CD8-positive, alpha-beta memory T cell (primary cell): ENCODE results near the gene PANX2. TPM values are rescaled to one million over a fixed set of nuclear protein-coding genes. Genes with fewer than 3 reads are reported as not detected.

Experiments used
- CTCF ChIA-PET: fragments of 350-600 bp; sonication (Branson Sonifier 250); formaldehyde crosslinking; loops from one replicate; lab custom pipeline; 2021; ENCODE audit warnings: antibody characterized with exemption; lab: Charles Lee
- POLR2A ChIA-PET: fragments of 350-600 bp; sonication (Branson Sonifier 250); formaldehyde crosslinking; loops from one replicate; lab custom pipeline; 2021; ENCODE audit warnings: antibody characterized with exemption; lab: Charles Lee
- DNase-seq, 5 donors: peaks; one replicate each; pipeline versions ENCODE4 v3.0.0 to v3.0.0-alpha.2; 2020 to 2022; ENCODE audit warnings: mixed read lengths in 1 of 5
- H3K27ac ChIP-seq: one replicate; pipeline ENCODE4 v1.7.0; 2013; ENCODE audit warnings: low read depth, mild to moderate bottlenecking, low read length, moderate library complexity
- H3K27me3 ChIP-seq: 2 replicates; pipeline ENCODE4 v1.7.0; 2013; ENCODE audit warnings: low read length, mild to moderate bottlenecking; ENCODE audit not compliant: insufficient read depth, poor library complexity, severe bottlenecking
- H3K36me3 ChIP-seq: 2 replicates; pipeline ENCODE4 v1.7.0; 2013; ENCODE audit warnings: mild to moderate bottlenecking, low read length, moderate library complexity; ENCODE audit not compliant: insufficient read depth
- H3K4me1 ChIP-seq: 2 replicates; pipeline ENCODE4 v1.7.0; 2013; ENCODE audit warnings: mild to moderate bottlenecking, low read length, moderate library complexity; ENCODE audit not compliant: insufficient read depth
- H3K4me3 ChIP-seq: 2 replicates; pipeline ENCODE4 v1.7.0; 2013; ENCODE audit warnings: mild to moderate bottlenecking, low read length
- H3K9me3 ChIP-seq: 2 replicates; pipeline ENCODE4 v1.7.0; 2013; ENCODE audit warnings: mild to moderate bottlenecking, low read length
- H3K27ac Mint-ChIP-seq, 8 donors: one replicate each; pipeline ENCODE4 v1.8.0; 2020 to 2021; ENCODE audit warnings: mixed read lengths in 8 of 8, mild to moderate bottlenecking in 6 of 8, inconsistent platforms in 3 of 8, moderate library complexity in 3 of 8
- H3K27me3 Mint-ChIP-seq, 2 donors: one replicate each; pipeline ENCODE4 v1.8.0; 2020 to 2021; ENCODE audit warnings: mixed read lengths in 2 of 2, mild to moderate bottlenecking in 1 of 2, moderate library complexity in 1 of 2
- H3K36me3 Mint-ChIP-seq, 3 donors: one replicate each; pipeline ENCODE4 v1.8.0; 2020 to 2021; ENCODE audit warnings: mixed read lengths in 3 of 3, inconsistent platforms in 1 of 3, mild to moderate bottlenecking in 1 of 3
- H3K4me1 Mint-ChIP-seq, 3 donors: one replicate each; pipeline ENCODE4 v1.8.0; 2020 to 2021; ENCODE audit warnings: mixed read lengths in 3 of 3, inconsistent platforms in 1 of 3, mild to moderate bottlenecking in 1 of 3
- H3K4me3 Mint-ChIP-seq, 7 donors: one replicate each; pipeline ENCODE4 v1.8.0; 2020 to 2021; ENCODE audit warnings: mixed read lengths in 7 of 7, mild to moderate bottlenecking in 6 of 7, moderate library complexity in 4 of 7, inconsistent platforms in 2 of 7
- H3K9me3 Mint-ChIP-seq, 5 donors: one replicate each; pipeline ENCODE4 v1.8.0; 2020 to 2022; ENCODE audit warnings: mixed read lengths in 5 of 5, mild to moderate bottlenecking in 3 of 5, moderate library complexity in 2 of 5, inconsistent platforms in 1 of 5
- polyA plus RNA-seq: library from polyadenylated mRNA; unstranded; fragments of 300-500 nt; fragmentation: Illumina TruSeq; gene quantifications from one replicate; pipeline ENCODE4 v1.2.3, GENCODE V29; 2021
- total RNA-seq, 2 experiments: library from RNA; stranded (reverse); gene quantifications; one replicate each; pipeline ENCODE4 v1.2.3, GENCODE V29; 2021

PANX2 gene
- total and polyA plus RNA-seq, 3 experiments from 2014 or later = 1.7 to 1.8 TPM; not detected in 1

GRCh38 chr22:50227579-50228215, 57.2 kb downstream of the PANX2 start:
- Mint-ChIP-seq H3K27ac (no peak overlapping the region), H3K27me3 (no peaks in the 10 kb centered on the region), H3K4me1 (peaks cover 0 to 5% (median 4%) of the 10 kb centered on the region in 3 donors), H3K4me3 (no peak overlapping the region), H3K36me3 (peaks cover 3 to 72% (median 9%) of the 10 kb centered on the region in 3 donors), H3K9me3 (no peaks in the 10 kb centered on the region)
- Histone ChIP-seq H3K9me3 (no peaks in the 10 kb centered on the region), H3K4me1 (no peaks in the 10 kb centered on the region), H3K27ac (no peak overlapping the region), H3K36me3 (peaks cover 31% of the 10 kb centered on the region), H3K27me3 (no peaks in the 10 kb centered on the region), H3K4me3 (no peak overlapping the region)
- DNase-seq = no peak
- ChIA-PET CTCF (interaction anchor here (1.1 to 1.2 kb wide), 2 partner anchors 16 to 79 kb away, joined by 4 read pairs; no protein-coding TSS in a partner anchor), POLR2A (no interaction called here)

- Mint-ChIP-seq H3K4me1 (peaks cover 0 to 5% (median 4%) of the 10 kb centered on the region in 3 donors), H3K36me3 (peaks cover 0 to 72% (median 12%) of the 10 kb centered on the region in 3 donors), H3K27ac (peak overlapping the region in 1 of 8 donors; percentile 36), H3K4me3 (no peak overlapping the region), H3K27me3 (no peaks in the 10 kb centered on the region), H3K9me3 (no peaks in the 10 kb centered on the region)
- Histone ChIP-seq H3K36me3 (peaks cover 25% of the 10 kb centered on the region), H3K4me1 (no peaks in the 10 kb centered on the region), H3K4me3 (no peak overlapping the region), H3K9me3 (no peaks in the 10 kb centered on the region), H3K27me3 (no peaks in the 10 kb centered on the region), H3K27ac (no peak overlapping the region)
- no peak for DNase-seq
- CTCF ChIA-PET = interaction anchor here (1.1 to 1.2 kb wide), 2 partner anchors 15 to 79 kb away, joined by 4 read pairs; no protein-coding TSS in a partner anchor
- POLR2A ChIA-PET = no interaction called here
These were observed 57.8 kb downstream of the PANX2 start for GRCh38 chr22:50228366-50228765.

GRCh38 chr22:50229370-50229769, 58.8 kb downstream of the PANX2 start:
- ChIA-PET POLR2A (no interaction called here), CTCF (interaction anchor here (1.5 kb wide), 1 partner anchor 12 kb away, joined by 6 read pairs; no protein-coding TSS in a partner anchor)
- H3K4me3 ChIP-seq = no peak overlapping the region
- Mint-ChIP-seq H3K9me3 (no peaks in the 10 kb centered on the region), H3K27me3 (no peaks in the 10 kb centered on the region), H3K36me3 (peaks cover 0 to 70% (median 12%) of the 10 kb centered on the region in 3 donors), H3K4me1 (peaks cover 6 to 9% (median 8%) of the 10 kb centered on the region in 3 donors), H3K4me3 (peak overlapping the region in 1 of 7 donors; percentile 28), H3K27ac (no peak overlapping the region)
- no peaks in the 10 kb centered on the region for H3K4me1 ChIP-seq
- no peak for DNase-seq
- H3K27me3 ChIP-seq = no peaks in the 10 kb centered on the region
- peaks cover 17% of the 10 kb centered on the region for H3K36me3 ChIP-seq
- no peaks in the 10 kb centered on the region for H3K9me3 ChIP-seq
- H3K27ac ChIP-seq = no peak overlapping the region

Other genes with a start within 250 kb of the PANX2 start
- gene PIM3, start 210.0 kb upstream of the PANX2 start, total RNA-seq = 100 to 1,000 TPM; 202 to 227 TPM
- gene PIM3, start 210.0 kb upstream of the PANX2 start, polyA plus RNA-seq = 39.3 TPM
- under 1 TPM; 0.20 to 0.29 TPM for gene IL17REL, start 158.0 kb upstream of the PANX2 start, total RNA-seq
- not detected for gene IL17REL, start 158.0 kb upstream of the PANX2 start, polyA plus RNA-seq
- gene TTLL8, start 112.4 kb upstream of the PANX2 start, total RNA-seq = not detected
- gene TTLL8, start 112.4 kb upstream of the PANX2 start, polyA plus RNA-seq = not detected
- gene MLC1, start 85.3 kb upstream of the PANX2 start, total RNA-seq = under 1 TPM; 0.35 to 0.47 TPM
- 1.7 TPM for gene MLC1, start 85.3 kb upstream of the PANX2 start, polyA plus RNA-seq
- gene MOV10L1, start 80.7 kb upstream of the PANX2 start, total RNA-seq = not detected
- gene MOV10L1, start 80.7 kb upstream of the PANX2 start, polyA plus RNA-seq = not detected
- gene TRABD, start 15.2 kb downstream of the PANX2 start, total RNA-seq = 100 to 1,000 TPM in 1 of 2 experiments, 10 to 100 TPM in 1; 96.2 to 102 TPM
- gene TRABD, start 15.2 kb downstream of the PANX2 start, polyA plus RNA-seq = 49.0 TPM
- gene SELENOO, start 30.3 kb downstream of the PANX2 start, total RNA-seq = 10 to 100 TPM; 22.3 to 25.9 TPM
- gene SELENOO, start 30.3 kb downstream of the PANX2 start, polyA plus RNA-seq = 6.1 TPM
- 10 to 100 TPM; 51.4 to 52.2 TPM for gene TUBGCP6, start 74.3 kb downstream of the PANX2 start, total RNA-seq
- 18.6 TPM for gene TUBGCP6, start 74.3 kb downstream of the PANX2 start, polyA plus RNA-seq
- gene HDAC10, start 80.5 kb downstream of the PANX2 start, total RNA-seq = 10 to 100 TPM; 42.5 to 44.7 TPM
- 7.5 TPM for gene HDAC10, start 80.5 kb downstream of the PANX2 start, polyA plus RNA-seq
- gene MAPK12, start 91.0 kb downstream of the PANX2 start, total RNA-seq = 1 to 10 TPM; 9.3 to 9.7 TPM
- 0.03 TPM for gene MAPK12, start 91.0 kb downstream of the PANX2 start, polyA plus RNA-seq
- gene MAPK11, start 99.6 kb downstream of the PANX2 start, total RNA-seq = 10 to 100 TPM; 12.8 to 13.2 TPM
- 0.28 TPM for gene MAPK11, start 99.6 kb downstream of the PANX2 start, polyA plus RNA-seq
- 10 to 100 TPM; 13.4 to 14.4 TPM for gene PLXNB2, start 136.9 kb downstream of the PANX2 start, total RNA-seq
- gene PLXNB2, start 136.9 kb downstream of the PANX2 start, polyA plus RNA-seq = 0.17 TPM
- 1 to 10 TPM; 3.9 to 4.3 TPM for gene DENND6B, start 156.3 kb downstream of the PANX2 start, total RNA-seq
- 0.67 TPM for gene DENND6B, start 156.3 kb downstream of the PANX2 start, polyA plus RNA-seq
- gene PPP6R2, start 172.6 kb downstream of the PANX2 start, total RNA-seq = 10 to 100 TPM; 49.7 to 55.9 TPM
- 34.2 TPM for gene PPP6R2, start 172.6 kb downstream of the PANX2 start, polyA plus RNA-seq